Fibroblast of lung (primary cell): ENCODE measurements around the gene CHMP4A. TPM values are rescaled to one million over a fixed set of nuclear protein-coding genes. Genes with fewer than 3 reads are reported as not detected.

Experiments
- DNase-seq, 2 donors: peaks; one replicate each; pipeline versions ENCODE4 v3.0.0 to v3.0.0-alpha.2; 2010; ENCODE audit warnings: low read depth in 2 of 2
- H2AFZ ChIP-seq: 2 replicates; pipeline ENCODE4 v1.5.1; 2012; ENCODE audit warnings: low read length, control low read depth, inconsistent platforms
- H3K27ac ChIP-seq: 2 replicates; pipeline ENCODE4 v1.5.1; 2011; ENCODE audit warnings: low read length, control low read depth; ENCODE audit not compliant: insufficient read depth
- H3K27me3 ChIP-seq: 2 replicates; pipeline ENCODE4 v1.5.1; 2011; ENCODE audit warnings: mild to moderate bottlenecking, low read length; ENCODE audit not compliant: control insufficient read depth, insufficient read depth
- H3K36me3 ChIP-seq: 2 replicates; pipeline ENCODE4 v1.5.1; 2011; ENCODE audit warnings: low read length; ENCODE audit not compliant: control insufficient read depth, insufficient read depth
- H3K4me1 ChIP-seq: 2 replicates; pipeline ENCODE4 v1.5.1; 2011; ENCODE audit warnings: low read length; ENCODE audit not compliant: control insufficient read depth, insufficient read depth; ENCODE audit errors: extremely low read depth
- H3K4me2 ChIP-seq: 2 replicates; pipeline ENCODE4 v1.5.1; 2011; ENCODE audit warnings: low read length, control low read depth; ENCODE audit not compliant: insufficient read depth; ENCODE audit errors: extremely low read depth
- H3K4me3 ChIP-seq, 4 experiments: fragments of 200-600 bp in 1 of 4; sonication (generic) in 1 of 4; replicated peaks in 1 of 4; 2 replicates each; pipeline ENCODE4 v1.5.1; 2011 to 2016; ENCODE audit warnings: low read length in 4 of 4, low read depth in 3 of 4, mild to moderate bottlenecking in 3 of 4, control low read depth in 2 of 4, inconsistent platforms in 1 of 4, mixed read lengths in 1 of 4; ENCODE audit not compliant: insufficient read depth in 1 of 4; ENCODE audit errors: control extremely low read depth in 1 of 4
- H3K79me2 ChIP-seq: 2 replicates; pipeline ENCODE4 v1.5.1; 2012; ENCODE audit warnings: mild to moderate bottlenecking, low read length, inconsistent platforms; ENCODE audit not compliant: control insufficient read depth, insufficient read depth
- H3K9ac ChIP-seq: 2 replicates; pipeline ENCODE4 v1.5.1; 2011; ENCODE audit warnings: mild to moderate bottlenecking, low read length, control low read depth; ENCODE audit not compliant: insufficient read depth
- H3K9me3 ChIP-seq: 2 replicates; pipeline ENCODE4 v1.5.1; 2012; ENCODE audit warnings: low read depth, low read length; ENCODE audit not compliant: control insufficient read depth, insufficient read depth
- H4K20me1 ChIP-seq: 2 replicates; pipeline ENCODE4 v1.5.1; 2011; ENCODE audit warnings: low read length; ENCODE audit not compliant: control insufficient read depth, insufficient read depth; ENCODE audit errors: extremely low read depth
- EZH2 ChIP-seq: IDR thresholded peaks from 2 replicates; pipeline ENCODE4 v1.5.1; 2012; ENCODE audit warnings: low read length, control low read depth, mild to moderate bottlenecking; ENCODE audit errors: missing control alignments
- polyA plus RNA-seq, 2 donors: library from polyadenylated mRNA; depleted of rRNA in 1 of 2; stranded (reverse) in 1 of 2; unstranded in 1 of 2; fragments of >200 nt; gene quantifications; 2 replicates each; pipeline ENCODE4 v1.2.1, GENCODE V29; 2011 to 2012; ENCODE audit warnings: missing spikeins in 1 of 2
- total RNA-seq: library from RNA; depleted of rRNA; stranded (reverse); fragments of >200 nt; gene quantifications from 2 replicates; pipeline ENCODE4 v1.2.1, GENCODE V29; 2014
- TF ChIP-seq, protein P1 (sequence below), 2 donors: IDR thresholded peaks in 1 of 2; conservative IDR thresholded peaks in 1 of 2; 1 replicate in 1 of 2; 2 replicates in 1 of 2; pipeline ENCODE4 v1.5.1; 2011 to 2012; ENCODE audit warnings: low read length in 2 of 2, control low read depth in 1 of 2, inconsistent platforms in 1 of 2, low read depth in 1 of 2, mild to moderate bottlenecking in 1 of 2

Gene CHMP4A
- total and polyA plus RNA-seq, 2 donors (not counting 1 experiment from before 2014, with no cell fraction given), result 22.1 to 96.8 TPM

DNA sequence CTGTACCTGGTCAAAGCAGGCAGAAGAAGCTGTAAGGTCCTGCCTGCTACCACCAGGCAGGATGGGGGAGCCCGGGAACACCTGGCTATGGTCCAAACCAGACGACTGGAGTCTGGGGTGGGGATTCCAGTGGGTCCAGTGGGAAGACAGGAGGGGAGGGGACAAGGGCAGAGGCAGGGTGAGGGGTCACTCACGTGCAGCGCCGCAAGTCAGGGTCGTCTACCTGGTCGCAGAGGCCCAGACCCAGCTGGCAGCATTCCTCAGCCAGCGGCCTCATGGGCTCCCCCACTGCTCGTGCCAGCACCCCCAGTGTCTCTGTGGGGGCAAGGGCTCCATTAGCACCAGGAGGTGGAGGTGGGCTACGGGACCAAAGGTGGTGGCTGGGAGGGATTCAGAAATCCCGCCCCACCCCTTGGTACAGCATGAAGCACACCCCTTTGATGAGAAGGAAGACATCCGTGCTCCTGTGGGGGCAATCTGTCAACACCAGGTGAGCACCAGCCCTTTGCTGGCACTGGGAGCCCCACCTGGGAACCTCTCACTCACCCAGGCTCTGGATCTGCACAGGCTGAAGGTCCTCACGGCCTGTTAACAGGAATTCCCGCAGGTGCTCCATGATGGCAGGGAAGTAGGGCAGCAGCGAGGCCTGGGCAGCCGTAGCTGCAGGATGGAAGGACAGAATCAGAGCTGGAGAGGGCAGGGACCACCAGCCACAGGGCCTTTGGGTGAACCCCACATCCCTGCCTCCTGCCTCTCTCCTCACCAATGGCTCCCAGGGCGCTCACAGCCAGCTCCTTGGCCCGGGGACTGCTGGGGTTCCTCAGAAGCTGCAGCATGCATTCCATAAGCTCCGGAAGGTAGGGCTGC, 29.0 kb downstream of the CHMP4A start:
- H2AFZ ChIP-seq, result no peak overlapping the region
- H3K9me3 ChIP-seq, result no peaks in the 10 kb centered on the region
- TF ChIP-seq EZH2, result no peak
- TF ChIP-seq, protein P1, sequence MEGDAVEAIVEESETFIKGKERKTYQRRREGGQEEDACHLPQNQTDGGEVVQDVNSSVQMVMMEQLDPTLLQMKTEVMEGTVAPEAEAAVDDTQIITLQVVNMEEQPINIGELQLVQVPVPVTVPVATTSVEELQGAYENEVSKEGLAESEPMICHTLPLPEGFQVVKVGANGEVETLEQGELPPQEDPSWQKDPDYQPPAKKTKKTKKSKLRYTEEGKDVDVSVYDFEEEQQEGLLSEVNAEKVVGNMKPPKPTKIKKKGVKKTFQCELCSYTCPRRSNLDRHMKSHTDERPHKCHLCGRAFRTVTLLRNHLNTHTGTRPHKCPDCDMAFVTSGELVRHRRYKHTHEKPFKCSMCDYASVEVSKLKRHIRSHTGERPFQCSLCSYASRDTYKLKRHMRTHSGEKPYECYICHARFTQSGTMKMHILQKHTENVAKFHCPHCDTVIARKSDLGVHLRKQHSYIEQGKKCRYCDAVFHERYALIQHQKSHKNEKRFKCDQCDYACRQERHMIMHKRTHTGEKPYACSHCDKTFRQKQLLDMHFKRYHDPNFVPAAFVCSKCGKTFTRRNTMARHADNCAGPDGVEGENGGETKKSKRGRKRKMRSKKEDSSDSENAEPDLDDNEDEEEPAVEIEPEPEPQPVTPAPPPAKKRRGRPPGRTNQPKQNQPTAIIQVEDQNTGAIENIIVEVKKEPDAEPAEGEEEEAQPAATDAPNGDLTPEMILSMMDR (conservative IDR thresholded peaks at IDR 0.05 in 1 of 2, IDR thresholded peaks at IDR 0.05 in 1 of 2; ENCODE audit: low read depth in 1 of 2, low read length in 2 of 2), result no peak
- H3K4me3 ChIP-seq, result no peak overlapping the region
- H3K36me3 ChIP-seq, result peaks cover 34% of the 10 kb centered on the region
- no peaks in the 10 kb centered on the region for H4K20me1 ChIP-seq
- peaks cover 7% of the 10 kb centered on the region for H3K79me2 ChIP-seq
- no peak overlapping the region for H3K27ac ChIP-seq
- H3K9ac ChIP-seq, result no peak overlapping the region
- peaks cover 4% of the 10 kb centered on the region for H3K4me1 ChIP-seq
- no peak overlapping the region for H3K4me2 ChIP-seq
- H3K27me3 ChIP-seq, result no peaks in the 10 kb centered on the region
- no peak for DNase-seq

DNA sequence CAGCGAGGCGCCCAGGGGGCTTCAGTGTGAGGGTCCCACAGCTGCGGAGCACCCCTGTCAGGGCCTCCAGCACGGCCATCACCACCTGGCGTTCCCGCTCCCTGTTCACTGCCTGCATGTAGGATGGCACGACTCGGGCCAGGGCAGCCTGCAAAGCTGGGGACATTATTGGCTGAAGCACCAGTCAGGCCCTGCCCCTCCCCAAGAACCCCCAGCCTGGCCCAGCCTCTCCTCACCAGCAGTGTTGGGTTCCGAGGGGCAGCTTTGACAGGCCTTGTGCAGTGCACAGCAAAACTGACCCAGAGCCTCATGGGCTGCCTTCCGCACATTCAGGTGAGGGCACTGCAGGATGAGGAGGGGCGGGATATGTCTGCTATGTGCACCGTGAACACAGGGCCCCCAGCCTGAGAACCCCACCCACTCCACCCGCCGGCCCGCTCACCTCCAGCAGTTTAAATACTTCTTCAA, 30.2 kb downstream of the CHMP4A start:
- Histone ChIP-seq H3K36me3 (peaks cover 41% of the 10 kb centered on the region), H3K27ac (no peak overlapping the region), H3K79me2 (peaks cover 7% of the 10 kb centered on the region), H3K27me3 (no peaks in the 10 kb centered on the region), H3K4me2 (no peak overlapping the region), H3K9me3 (no peaks in the 10 kb centered on the region), H2AFZ (no peak overlapping the region), H3K9ac (no peak overlapping the region), H3K4me3 (no peak overlapping the region), H4K20me1 (no peaks in the 10 kb centered on the region), H3K4me1 (peaks cover 4% of the 10 kb centered on the region)
- DNase-seq, result no peak
- TF ChIP-seq, protein P1 (conservative IDR thresholded peaks at IDR 0.05 in 1 of 2, IDR thresholded peaks at IDR 0.05 in 1 of 2; ENCODE audit: low read depth in 1 of 2, low read length in 2 of 2), result no peak

DNA sequence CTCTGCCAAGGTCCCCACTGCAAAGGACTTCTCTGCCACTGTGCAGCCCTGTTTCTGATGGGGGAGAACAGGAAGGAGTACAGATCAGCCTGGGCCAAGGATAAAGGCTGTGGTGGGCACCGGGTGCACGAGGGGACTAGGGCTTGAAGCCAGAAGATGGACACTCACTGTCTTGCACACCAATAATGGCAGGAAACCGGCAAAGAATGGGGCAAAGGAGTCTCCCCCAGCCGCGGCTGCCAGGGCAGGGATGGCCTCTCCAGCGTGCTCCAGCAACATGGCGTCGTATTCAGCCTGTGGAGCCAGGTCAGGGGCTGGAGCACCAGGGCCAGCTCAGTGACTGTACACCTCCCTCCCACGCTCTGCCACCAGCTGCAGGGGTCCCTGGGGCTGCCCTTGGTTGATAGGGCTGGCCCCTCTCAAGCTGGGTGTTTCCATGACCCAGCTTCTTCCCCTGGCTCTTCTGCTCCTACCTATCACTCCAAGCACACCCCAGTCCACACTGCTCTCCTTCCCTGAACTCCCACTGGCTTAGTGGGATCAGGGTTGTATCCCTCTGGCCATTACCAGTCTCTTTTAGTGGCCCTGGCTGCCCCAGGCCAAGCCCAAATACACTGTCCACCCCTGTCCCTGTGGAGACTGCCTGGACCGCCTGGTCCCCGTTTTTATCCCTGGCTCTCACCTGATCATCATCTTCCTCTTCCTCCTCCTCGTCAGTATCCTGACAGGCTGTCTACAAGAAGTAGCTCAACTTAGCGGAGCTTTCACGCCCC, 31.0 kb downstream of the CHMP4A start:
- H3K4me1 ChIP-seq, result no peaks in the 10 kb centered on the region

More for the DNA sequence above, 31.0 kb downstream of the CHMP4A start:
- no peak overlapping the region for H3K9ac ChIP-seq
- H3K36me3 ChIP-seq, result peaks cover 44% of the 10 kb centered on the region
- H3K27me3 ChIP-seq, result no peaks in the 10 kb centered on the region
- H4K20me1 ChIP-seq, result no peaks in the 10 kb centered on the region
- peaks cover 3% of the 10 kb centered on the region for H3K79me2 ChIP-seq
- DNase-seq, result no peak
- no peak overlapping the region for H2AFZ ChIP-seq
- TF ChIP-seq, protein P1 (conservative IDR thresholded peaks at IDR 0.05 in 1 of 2, IDR thresholded peaks at IDR 0.05 in 1 of 2; ENCODE audit: low read depth in 1 of 2, low read length in 2 of 2), result no peak
- no peak for TF ChIP-seq EZH2
- no peak overlapping the region for H3K27ac ChIP-seq
- no peak overlapping the region for H3K4me3 ChIP-seq
- H3K9me3 ChIP-seq, result no peaks in the 10 kb centered on the region
- no peak overlapping the region for H3K4me2 ChIP-seq
